Measurements from ENCODE around the gene ACVR1B.

The ACVR1B gene

DNA sequence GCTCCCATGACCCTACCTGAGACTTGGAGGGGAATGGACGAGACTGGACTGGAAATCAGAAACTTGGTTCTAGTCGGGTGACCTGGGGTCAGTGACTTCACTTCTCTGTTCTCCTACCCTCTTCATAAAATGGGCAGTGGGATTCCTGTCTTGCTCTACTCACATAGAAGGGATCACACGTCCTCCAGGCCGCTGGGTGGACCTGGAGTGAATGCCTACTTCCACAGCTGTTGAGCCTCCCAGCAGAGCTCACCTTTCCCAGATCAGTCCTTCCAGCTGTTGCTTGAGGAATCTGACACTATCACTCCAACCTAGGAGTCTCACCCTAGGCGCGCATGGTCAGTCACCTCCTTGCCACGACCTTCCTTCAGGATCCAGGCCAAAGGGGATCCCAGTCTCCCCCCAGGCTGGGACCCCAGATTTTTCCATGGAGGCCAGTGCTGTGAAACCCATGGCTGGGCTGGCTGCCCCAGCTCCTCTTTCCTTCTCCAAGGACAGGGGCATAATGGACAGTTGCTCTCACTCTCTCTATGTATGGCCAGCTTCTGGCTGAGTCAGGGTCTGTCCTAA is 43.6 kb upstream of the ACVR1B start:
- Histone ChIP-seq H3K14ac (ENCODE audit: low read length in 2 of 2) (peak overlapping the region in 1 of 2 experiments; percentile 86), H4K8ac (ENCODE audit: low read length) (peak overlapping the region; percentile 77), H3K9ac (ENCODE audit: low read length) (peak overlapping the region; percentile 95), H3K36me3 (ENCODE audit: control insufficient read depth in 1 of 2, insufficient read depth in 2 of 2, low read depth in 1 of 2, low read length in 2 of 2) (peaks cover 0 to 16% of the 10 kb centered on the region in 2 experiments), H2AK5ac (ENCODE audit: low read length, severe bottlenecking) (no peak overlapping the region), H3K23ac (ENCODE audit: low read length in 2 of 2) (peak overlapping the region in 1 of 2 experiments; percentile 79), H3K27me3 (ENCODE audit: control insufficient read depth in 1 of 2, insufficient read depth in 1 of 2, low read length in 2 of 2) (peaks cover 0 to 4% of the 10 kb centered on the region in 2 experiments), H3K9me3 (ENCODE audit: control insufficient read depth, low read length) (no peaks in the 10 kb centered on the region), H3K18ac (ENCODE audit: low read depth in 1 of 2, low read length in 2 of 2) (peak overlapping the region; percentile 93 to 97), H2BK12ac (ENCODE audit: low read length in 2 of 2) (peak overlapping the region; percentile 51 to 56), H2AFZ (ENCODE audit: low read depth, low read length) (no peak overlapping the region), H3K4me1 (ENCODE audit: control insufficient read depth, insufficient read depth, low read depth, low read length) (peaks cover 8% of the 10 kb centered on the region), H2BK120ac (ENCODE audit: low read depth, low read length) (peak overlapping the region; percentile 83), H3K4me2 (ENCODE audit: low read length, poor library complexity, severe bottlenecking) (peak overlapping the region; percentile 72), H3K4me3 (ENCODE audit: insufficient read depth in 1 of 2, low read depth in 1 of 2, low read length in 2 of 2) (peak overlapping the region in 1 of 2 experiments; percentile 95), H4K91ac (ENCODE audit: low read length) (peak overlapping the region; percentile 99), H3K79me1 (replicated peaks; ENCODE audit: low read length, poor library complexity, severe bottlenecking) (no peaks in the 10 kb centered on the region), H3K4ac (ENCODE audit: low read depth in 1 of 2, low read length in 2 of 2) (peak overlapping the region; percentile 75 to 98), H2BK5ac (ENCODE audit: low read depth, low read length, poor library complexity, severe bottlenecking) (no peak overlapping the region), H3K27ac (ENCODE audit: low read length, poor library complexity, severe bottlenecking) (no peak overlapping the region), H2BK15ac (ENCODE audit: low read depth, poor library complexity, severe bottlenecking) (peak overlapping the region; percentile 93)
- 48% methylated on average over 7 of the region's 7 CpGs for WGBS
- DNase-seq, result no peak

DNA sequence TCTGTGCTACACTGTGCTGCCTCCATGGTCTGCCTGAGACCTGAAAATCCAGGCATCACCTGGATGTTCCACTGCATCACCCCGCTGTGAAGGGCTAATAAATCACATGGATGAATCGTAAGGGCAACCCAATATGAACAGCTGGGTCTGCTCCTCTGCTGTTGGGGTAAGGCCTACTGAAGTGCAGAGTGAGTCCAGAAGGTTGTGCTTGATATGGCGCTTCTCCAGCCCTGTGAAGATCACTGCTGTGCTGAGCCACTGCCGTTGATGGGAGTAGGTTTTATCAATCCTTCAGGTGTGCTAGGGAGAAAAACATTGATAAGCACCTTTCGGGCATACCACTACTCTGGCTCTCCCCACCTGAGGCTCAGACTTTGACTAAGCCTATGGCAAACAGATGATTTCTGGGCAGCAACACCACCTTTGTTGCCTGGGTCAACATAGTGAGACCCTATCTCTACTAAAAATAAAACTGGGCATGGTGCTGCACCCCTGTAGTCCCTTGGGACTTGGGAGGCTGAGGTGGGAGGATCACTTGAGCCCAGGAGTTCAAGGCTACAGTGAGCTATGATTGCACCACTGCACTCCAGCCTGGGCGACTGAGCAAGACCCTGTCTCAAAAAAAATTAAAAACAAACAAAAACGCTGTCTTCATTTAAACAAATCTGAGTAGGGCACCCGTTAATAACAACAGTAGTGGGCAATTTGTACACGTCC is 42.5 kb upstream of the ACVR1B start:
- Histone ChIP-seq H3K9ac (ENCODE audit: low read length) (peak overlapping the region; percentile 95), H3K18ac (ENCODE audit: low read depth in 1 of 2, low read length in 2 of 2) (peak overlapping the region; percentile 28 to 30), H4K8ac (ENCODE audit: low read length) (peak overlapping the region; percentile 68), H3K4me3 (ENCODE audit: insufficient read depth in 1 of 2, low read depth in 1 of 2, low read length in 2 of 2) (peak overlapping the region in 1 of 2 experiments; percentile 95), H2BK12ac (ENCODE audit: low read length in 2 of 2) (peak overlapping the region; percentile 41 to 71), H3K9me3 (ENCODE audit: control insufficient read depth, low read length) (no peaks in the 10 kb centered on the region), H2AFZ (ENCODE audit: low read depth, low read length) (no peak overlapping the region), H4K91ac (ENCODE audit: low read length) (no peak overlapping the region), H3K4me2 (ENCODE audit: low read length, poor library complexity, severe bottlenecking) (no peak overlapping the region), H2BK120ac (ENCODE audit: low read depth, low read length) (no peak overlapping the region), H3K27me3 (ENCODE audit: control insufficient read depth in 1 of 2, insufficient read depth in 1 of 2, low read length in 2 of 2) (peaks cover 0 to 4% of the 10 kb centered on the region in 2 experiments), H3K79me1 (replicated peaks; ENCODE audit: low read length, poor library complexity, severe bottlenecking) (no peaks in the 10 kb centered on the region), H3K14ac (ENCODE audit: low read length in 2 of 2) (no peak overlapping the region), H2BK5ac (ENCODE audit: low read depth, low read length, poor library complexity, severe bottlenecking) (no peak overlapping the region), H3K36me3 (ENCODE audit: control insufficient read depth in 1 of 2, insufficient read depth in 2 of 2, low read depth in 1 of 2, low read length in 2 of 2) (peaks cover 0 to 25% of the 10 kb centered on the region in 2 experiments), H3K23ac (ENCODE audit: low read length in 2 of 2) (peak overlapping the region in 1 of 2 experiments; percentile 48), H3K4ac (ENCODE audit: low read depth in 1 of 2, low read length in 2 of 2) (peak overlapping the region; percentile 41 to 58), H3K27ac (ENCODE audit: low read length, poor library complexity, severe bottlenecking) (no peak overlapping the region), H3K4me1 (ENCODE audit: control insufficient read depth, insufficient read depth, low read depth, low read length) (peaks cover 8% of the 10 kb centered on the region), H2AK5ac (ENCODE audit: low read length, severe bottlenecking) (no peak overlapping the region), H2BK15ac (ENCODE audit: low read depth, poor library complexity, severe bottlenecking) (no peak overlapping the region)
- DNase-seq, result no peak
- 70% methylated on average over 9 of the region's 9 CpGs for WGBS

DNA sequence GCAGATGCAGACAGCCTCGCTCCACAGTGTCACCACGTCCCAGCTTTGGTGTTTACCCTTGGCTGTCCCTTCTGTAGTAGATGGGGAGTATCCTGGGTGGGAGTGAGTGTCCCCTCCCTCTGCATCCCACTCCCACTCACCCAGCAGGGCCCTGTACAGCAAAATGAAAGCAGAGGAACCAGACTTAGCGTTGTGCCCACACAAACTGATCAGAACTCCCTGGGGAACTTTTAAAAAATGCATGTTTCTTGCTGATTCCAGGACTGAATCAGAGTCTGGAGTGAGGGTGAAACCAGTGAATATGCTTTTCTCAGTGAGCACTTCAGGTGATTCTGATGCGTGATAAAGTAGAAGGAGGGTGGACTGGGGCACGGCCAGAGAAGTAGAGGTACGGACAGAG is 41.3 kb upstream of the ACVR1B start:
- Histone ChIP-seq H3K4me2 (ENCODE audit: low read length, poor library complexity, severe bottlenecking) (no peak overlapping the region), H2BK12ac (ENCODE audit: low read length in 2 of 2) (peak overlapping the region; percentile 53 to 86), H4K8ac (ENCODE audit: low read length) (peak overlapping the region; percentile 79), H2BK120ac (ENCODE audit: low read depth, low read length) (peak overlapping the region; percentile 19), H3K79me1 (replicated peaks; ENCODE audit: low read length, poor library complexity, severe bottlenecking) (no peaks in the 10 kb centered on the region), H3K9ac (ENCODE audit: low read length) (peak overlapping the region; percentile 95), H3K9me3 (ENCODE audit: control insufficient read depth, low read length) (no peaks in the 10 kb centered on the region), H2BK15ac (ENCODE audit: low read depth, poor library complexity, severe bottlenecking) (no peak overlapping the region), H3K4ac (ENCODE audit: low read depth in 1 of 2, low read length in 2 of 2) (peak overlapping the region; percentile 37 to 88), H3K4me1 (ENCODE audit: control insufficient read depth, insufficient read depth, low read depth, low read length) (peaks cover 8% of the 10 kb centered on the region), H3K4me3 (ENCODE audit: insufficient read depth in 1 of 2, low read depth in 1 of 2, low read length in 2 of 2) (peak overlapping the region in 1 of 2 experiments; percentile 95), H3K36me3 (ENCODE audit: control insufficient read depth in 1 of 2, insufficient read depth in 2 of 2, low read depth in 1 of 2, low read length in 2 of 2) (peaks cover 0 to 30% of the 10 kb centered on the region in 2 experiments), H2AK5ac (ENCODE audit: low read length, severe bottlenecking) (no peak overlapping the region), H2AFZ (ENCODE audit: low read depth, low read length) (no peak overlapping the region), H3K18ac (ENCODE audit: low read depth in 1 of 2, low read length in 2 of 2) (peak overlapping the region; percentile 81 to 91), H4K91ac (ENCODE audit: low read length) (peak overlapping the region; percentile 70), H2BK5ac (ENCODE audit: low read depth, low read length, poor library complexity, severe bottlenecking) (no peak overlapping the region), H3K14ac (ENCODE audit: low read length in 2 of 2) (no peak overlapping the region), H3K27ac (ENCODE audit: low read length, poor library complexity, severe bottlenecking) (no peak overlapping the region), H3K27me3 (ENCODE audit: control insufficient read depth in 1 of 2, insufficient read depth in 1 of 2, low read length in 2 of 2) (peaks cover 0 to 4% of the 10 kb centered on the region in 2 experiments), H3K23ac (ENCODE audit: low read length in 2 of 2) (peak overlapping the region in 1 of 2 experiments; percentile 77)
- DNase-seq, result no peak
- WGBS, result 76% methylated on average over 6 of the region's 6 CpGs

DNA sequence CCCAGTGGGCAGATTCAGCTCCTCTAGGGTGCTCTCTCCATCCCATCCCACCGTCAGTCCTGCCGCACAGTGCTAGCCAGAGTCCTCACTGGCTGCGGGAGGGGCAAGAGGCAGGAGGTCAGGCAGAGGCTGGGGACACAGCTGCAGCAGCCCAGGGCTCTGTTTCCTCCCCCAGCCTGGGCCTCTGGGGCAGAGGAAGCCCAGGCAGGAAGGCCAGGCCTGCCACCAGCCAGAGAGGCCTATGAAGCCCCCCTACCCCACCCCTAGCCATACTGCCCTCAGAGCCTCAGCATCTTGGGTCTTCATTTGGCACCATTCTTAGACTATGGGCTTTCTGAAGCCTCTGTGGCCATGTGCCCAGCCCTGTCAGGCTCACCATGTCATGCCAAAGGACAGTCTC is 40.8 kb upstream of the ACVR1B start:
- Histone ChIP-seq H2BK5ac (ENCODE audit: low read depth, low read length, poor library complexity, severe bottlenecking) (no peak overlapping the region), H3K4ac (ENCODE audit: low read depth in 1 of 2, low read length in 2 of 2) (peak overlapping the region; percentile 78 to 88), H3K79me1 (replicated peaks; ENCODE audit: low read length, poor library complexity, severe bottlenecking) (no peaks in the 10 kb centered on the region), H3K4me3 (ENCODE audit: insufficient read depth in 1 of 2, low read depth in 1 of 2, low read length in 2 of 2) (peak overlapping the region in 1 of 2 experiments; percentile 95), H3K4me2 (ENCODE audit: low read length, poor library complexity, severe bottlenecking) (no peak overlapping the region), H3K4me1 (ENCODE audit: control insufficient read depth, insufficient read depth, low read depth, low read length) (peaks cover 8% of the 10 kb centered on the region), H3K27ac (ENCODE audit: low read length, poor library complexity, severe bottlenecking) (no peak overlapping the region), H3K9me3 (ENCODE audit: control insufficient read depth, low read length) (no peaks in the 10 kb centered on the region), H3K36me3 (ENCODE audit: control insufficient read depth in 1 of 2, insufficient read depth in 2 of 2, low read depth in 1 of 2, low read length in 2 of 2) (peaks cover 0 to 36% of the 10 kb centered on the region in 2 experiments), H2BK120ac (ENCODE audit: low read depth, low read length) (peak overlapping the region; percentile 58), H3K14ac (ENCODE audit: low read length in 2 of 2) (peak overlapping the region in 1 of 2 experiments; percentile 88), H4K91ac (ENCODE audit: low read length) (peak overlapping the region; percentile 91), H2AFZ (ENCODE audit: low read depth, low read length) (no peak overlapping the region), H2AK5ac (ENCODE audit: low read length, severe bottlenecking) (no peak overlapping the region), H2BK15ac (ENCODE audit: low read depth, poor library complexity, severe bottlenecking) (peak overlapping the region; percentile 91), H3K9ac (ENCODE audit: low read length) (peak overlapping the region; percentile 95), H3K27me3 (ENCODE audit: control insufficient read depth in 1 of 2, insufficient read depth in 1 of 2, low read length in 2 of 2) (peaks cover 0 to 4% of the 10 kb centered on the region in 2 experiments), H2BK12ac (ENCODE audit: low read length in 2 of 2) (peak overlapping the region; percentile 53 to 86), H4K8ac (ENCODE audit: low read length) (peak overlapping the region; percentile 79), H3K18ac (ENCODE audit: low read depth in 1 of 2, low read length in 2 of 2) (peak overlapping the region; percentile 73 to 91), H3K23ac (ENCODE audit: low read length in 2 of 2) (no peak overlapping the region)
- 28% methylated on average over 3 of the region's 3 CpGs for WGBS
- no peak for DNase-seq

All from mesenchymal stem cell (in vitro differentiated cells and primary cell).